Hindlimb muscle (tissue), 1 donor: ENCODE results near the gene CTIF. TPM values are rescaled to one million over a fixed set of nuclear protein-coding genes. Genes with fewer than 3 reads are reported as not detected.

Source experiments
- DNase-seq: peaks from one replicate; pipeline ENCODE4 v3.0.0-alpha.2; 2013
- polyA plus RNA-seq: library from polyadenylated mRNA; unstranded; fragments of 120-200 nt; gene quantifications from one replicate; pipeline ENCODE4 v1.2.1, GENCODE V29; 2013; ENCODE audit not compliant: insufficient read length

The CTIF gene
- polyA plus RNA-seq, 1 donor = 47.1 TPM

- DNase-seq = no peak
These were observed 372.2 kb downstream of the CTIF start for GRCh38 chr18:48910972-48911545.

Other genes starting within 250 kb of the CTIF start
- 5.8 TPM for gene ZBTB7C, start 129.6 kb upstream of the CTIF start, polyA plus RNA-seq